Fibroblast of skin of back (primary cell): ENCODE measurements around the gene SLC16A12.
"Not testable (repeated sequence)": the region's sequence is repeated elsewhere in the genome, so short reads cannot be mapped to it uniquely, and the experiment has no call there.

ENCODE experiments used
- DNase-seq: peaks from one replicate; pipeline ENCODE4 v3.0.0-alpha.2; 2013

Gene SLC16A12

GRCh38 chr10:89469517-89469916 lies 65.9 kb downstream of the SLC16A12 start:
- DNase-seq: no peak

DNA sequence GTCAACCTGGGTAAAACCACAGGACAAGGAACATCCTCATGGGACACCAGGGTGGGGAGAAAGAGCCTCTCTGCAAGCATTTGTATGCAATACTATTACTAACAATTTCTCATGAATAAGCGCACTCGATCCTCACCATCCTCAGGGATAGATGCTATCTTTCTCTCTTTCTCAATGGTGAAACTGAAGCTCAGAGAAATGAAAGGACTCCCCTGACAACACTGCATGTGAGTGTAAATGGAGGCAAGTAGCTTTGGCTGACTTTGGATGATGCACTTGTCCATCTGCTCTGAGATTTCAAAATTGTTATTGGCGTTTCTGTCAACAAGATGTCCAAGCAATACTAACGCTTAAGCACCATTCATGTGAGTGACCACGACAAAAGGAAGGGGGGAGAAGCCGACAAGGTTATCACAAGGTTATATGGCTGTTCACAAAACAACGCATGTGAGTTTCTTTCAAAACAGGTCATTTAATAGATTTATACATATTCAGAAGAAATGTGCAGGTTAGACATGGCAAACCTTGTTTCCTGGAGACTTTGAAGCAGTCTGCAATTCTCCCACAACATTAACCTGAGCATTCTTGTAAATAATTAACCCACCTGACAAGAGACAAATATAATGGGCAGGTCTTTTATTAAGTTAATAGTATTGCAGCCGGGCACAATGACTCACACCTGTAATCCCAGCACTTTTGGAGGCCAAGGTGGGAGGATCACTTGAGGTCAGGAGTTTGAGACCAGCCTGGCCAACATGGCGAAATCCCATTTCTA lies 67.0 kb downstream of the SLC16A12 start:
- DNase-seq: no peak

DNA sequence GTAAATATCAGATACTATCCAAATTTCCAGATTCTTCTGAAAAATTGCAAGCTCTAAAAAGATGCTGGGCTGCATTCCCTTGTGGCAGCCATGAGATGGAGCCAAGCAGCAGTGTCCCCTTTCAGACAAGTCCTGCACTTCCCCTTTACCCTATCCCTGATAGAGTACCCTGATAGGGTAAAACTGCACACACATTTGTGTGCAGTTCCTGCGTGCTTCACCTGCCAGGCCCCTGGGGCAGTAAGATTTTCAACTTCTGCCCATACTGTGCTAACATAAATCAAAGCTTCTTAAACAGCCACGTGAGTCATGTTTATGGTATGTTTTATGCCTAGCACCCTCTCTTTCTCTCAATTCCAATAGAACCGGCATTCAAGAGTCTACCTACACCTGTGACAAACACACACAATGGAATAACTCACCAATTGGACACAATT lies 68.8 kb downstream of the SLC16A12 start:
- DNase-seq: peak; percentile 49

- DNase-seq: no peak
Measured at GRCh38 chr10:89465196-89465595, 70.2 kb downstream of the SLC16A12 start.

DNA sequence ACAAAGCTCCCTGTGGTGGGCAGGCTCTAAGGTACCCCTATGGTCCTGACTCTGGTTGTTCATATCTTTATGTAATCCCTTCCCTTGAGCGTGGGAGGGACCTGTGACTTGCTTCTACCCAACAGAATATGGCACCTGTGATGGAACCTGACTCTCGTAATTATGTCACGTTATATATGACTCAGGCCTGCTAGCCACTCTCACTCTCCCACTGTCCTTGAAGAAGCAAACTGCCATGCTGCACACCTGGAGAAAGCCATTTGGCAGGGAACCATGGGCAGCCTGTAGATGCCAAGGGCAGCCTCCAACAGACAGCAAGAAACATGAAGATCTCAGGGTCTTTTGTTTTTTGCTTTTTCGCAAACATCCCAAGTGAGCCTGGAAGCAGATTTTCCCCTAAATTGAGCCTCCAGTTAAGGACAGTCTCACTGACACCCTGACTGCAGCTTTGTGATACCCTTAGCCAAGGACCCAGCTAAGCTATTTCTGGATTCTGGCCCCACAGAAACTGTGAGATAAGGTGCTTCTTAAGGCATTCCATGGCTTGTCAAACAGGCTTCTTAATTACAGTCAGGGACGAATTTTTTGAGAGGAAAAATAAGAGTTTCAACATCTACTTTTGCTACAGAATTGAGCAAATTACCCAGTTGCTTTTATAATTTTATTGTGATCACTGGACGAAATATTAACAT lies 71.4 kb downstream of the SLC16A12 start:
- no peak for DNase-seq

DNA sequence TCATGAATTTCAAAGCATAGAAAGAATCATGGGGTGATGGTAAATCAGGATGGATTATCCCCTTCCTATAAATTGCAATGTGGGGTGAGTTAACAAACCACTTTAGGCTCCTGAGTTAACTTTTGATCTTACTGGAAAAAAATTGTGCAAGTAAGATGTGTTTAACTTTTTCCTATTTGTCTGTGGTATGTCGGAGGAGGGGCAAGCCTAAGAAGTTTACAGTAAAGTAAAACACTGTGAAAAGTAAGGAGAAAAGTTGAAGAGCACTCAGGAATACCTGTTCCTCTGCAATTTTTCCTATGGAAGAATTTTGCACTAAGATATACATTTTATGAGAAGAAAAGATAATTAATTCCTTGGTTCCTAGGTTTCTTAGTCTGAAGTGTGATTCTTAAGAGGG lies 76.6 kb downstream of the SLC16A12 start:
- DNase-seq: peak; percentile 17

GRCh38 chr10:89458291-89458690 lies 77.1 kb downstream of the SLC16A12 start:
- peak; percentile 84 for DNase-seq

DNA sequence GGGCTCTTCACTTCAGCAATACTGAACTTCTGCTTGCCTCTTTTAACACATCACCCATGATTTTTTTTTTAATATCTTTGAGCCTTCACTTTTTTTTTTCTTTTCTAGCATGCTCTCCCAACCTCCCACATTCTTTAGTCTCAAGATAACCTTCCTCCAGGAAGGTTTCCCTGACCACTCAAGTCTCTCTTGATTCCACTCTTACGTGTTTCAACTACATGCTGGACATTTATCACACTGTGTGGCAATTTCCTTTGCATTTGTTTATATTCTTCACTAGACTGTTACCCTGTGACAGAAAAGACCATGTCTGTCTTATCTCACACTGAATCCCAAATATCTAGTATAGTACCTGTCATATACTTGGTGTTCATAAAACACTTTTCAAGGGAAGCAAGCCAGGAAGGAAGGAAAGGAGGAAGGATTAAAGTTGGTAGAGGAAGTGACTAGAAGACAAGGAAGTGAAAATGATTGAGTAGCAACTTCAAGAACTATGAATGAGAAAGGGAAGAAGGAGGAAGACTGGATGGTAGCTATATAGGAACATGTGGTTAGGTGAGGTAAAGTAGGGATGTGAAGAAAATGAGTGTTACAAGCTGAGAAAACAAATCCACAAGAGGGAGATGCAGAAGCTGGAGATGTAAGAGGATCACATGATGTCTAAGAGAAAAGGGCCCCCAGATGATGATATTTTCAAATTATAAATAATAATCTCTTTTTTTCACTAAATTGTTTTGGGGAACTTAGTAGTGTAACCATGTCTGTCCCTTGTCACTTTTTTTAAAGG lies 80.6 kb downstream of the SLC16A12 start:
- DNase-seq: no peak

DNA sequence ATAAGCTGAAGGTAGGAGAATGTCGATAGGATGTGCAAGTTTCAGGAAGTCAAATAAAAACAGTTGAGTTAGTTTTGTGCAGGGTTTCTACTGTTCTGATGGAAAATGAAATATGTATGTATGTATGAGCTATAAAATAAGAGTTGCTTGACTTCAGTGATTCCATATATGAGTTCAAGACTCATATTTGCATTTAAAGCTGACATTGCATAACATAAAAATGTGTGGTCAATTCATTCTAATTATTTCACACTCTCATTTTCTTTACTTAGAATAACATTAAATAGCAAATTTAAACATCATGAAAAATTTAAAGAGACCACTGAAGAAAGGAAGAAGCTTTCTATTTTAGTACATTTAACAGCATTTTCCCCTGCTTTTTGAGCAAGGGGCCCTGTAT lies 83.2 kb downstream of the SLC16A12 start:
- DNase-seq: no peak

- no peak for DNase-seq
Measured at GRCh38 chr10:89450901-89451300, 84.5 kb downstream of the SLC16A12 start.

- not testable (repeated sequence) for DNase-seq
Measured at GRCh38 chr10:89444819-89445218, 90.6 kb downstream of the SLC16A12 start.

DNA sequence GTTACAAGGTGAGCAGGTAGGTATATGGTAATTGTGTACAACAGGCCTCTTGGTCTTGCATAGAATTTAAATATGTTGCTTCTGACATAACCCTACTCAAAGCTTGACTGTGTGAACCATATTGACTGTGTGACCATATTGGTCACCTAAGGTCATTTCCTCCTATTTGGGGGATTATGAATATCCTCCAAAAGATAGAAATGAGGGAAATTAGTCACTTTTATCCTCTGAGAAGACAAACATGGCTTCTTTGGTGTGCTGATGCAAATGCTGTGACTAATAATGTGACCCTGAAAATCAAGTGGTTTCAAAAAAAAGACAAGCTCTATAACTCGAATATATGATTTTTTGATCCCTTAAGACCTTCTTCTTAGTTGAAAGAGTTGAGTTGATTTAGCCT lies 93.1 kb downstream of the SLC16A12 start:
- DNase-seq: no peak

GRCh38 chr10:89440226-89441009 lies 95.0 kb downstream of the SLC16A12 start:
- no peak for DNase-seq

GRCh38 chr10:89438525-89438924 lies 96.9 kb downstream of the SLC16A12 start:
- no peak for DNase-seq

- DNase-seq: peak; percentile 72
Measured at GRCh38 chr10:89431977-89432376, 103.4 kb downstream of the SLC16A12 start.

GRCh38 chr10:89428877-89429276 lies 106.5 kb downstream of the SLC16A12 start:
- no peak for DNase-seq

DNA sequence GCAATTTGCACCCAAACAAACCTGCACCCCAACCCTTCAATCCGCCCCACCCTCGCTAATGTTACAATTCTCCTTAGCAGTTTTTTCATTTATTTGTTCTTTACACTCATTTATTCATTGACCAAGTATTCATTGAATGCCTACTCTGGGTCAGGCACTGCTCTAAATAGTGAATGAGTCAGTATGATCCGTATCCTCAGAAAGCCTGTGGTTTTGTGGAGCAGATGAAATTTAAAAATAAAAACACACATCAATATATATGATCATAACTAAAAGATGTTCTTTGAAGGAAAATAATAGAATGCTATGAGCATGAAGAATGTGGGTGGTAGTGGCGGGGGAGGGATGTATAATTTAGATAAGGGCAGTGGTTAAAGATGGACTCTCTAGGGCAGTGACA lies 107.8 kb downstream of the SLC16A12 start:
- DNase-seq: peak; percentile 90

DNA sequence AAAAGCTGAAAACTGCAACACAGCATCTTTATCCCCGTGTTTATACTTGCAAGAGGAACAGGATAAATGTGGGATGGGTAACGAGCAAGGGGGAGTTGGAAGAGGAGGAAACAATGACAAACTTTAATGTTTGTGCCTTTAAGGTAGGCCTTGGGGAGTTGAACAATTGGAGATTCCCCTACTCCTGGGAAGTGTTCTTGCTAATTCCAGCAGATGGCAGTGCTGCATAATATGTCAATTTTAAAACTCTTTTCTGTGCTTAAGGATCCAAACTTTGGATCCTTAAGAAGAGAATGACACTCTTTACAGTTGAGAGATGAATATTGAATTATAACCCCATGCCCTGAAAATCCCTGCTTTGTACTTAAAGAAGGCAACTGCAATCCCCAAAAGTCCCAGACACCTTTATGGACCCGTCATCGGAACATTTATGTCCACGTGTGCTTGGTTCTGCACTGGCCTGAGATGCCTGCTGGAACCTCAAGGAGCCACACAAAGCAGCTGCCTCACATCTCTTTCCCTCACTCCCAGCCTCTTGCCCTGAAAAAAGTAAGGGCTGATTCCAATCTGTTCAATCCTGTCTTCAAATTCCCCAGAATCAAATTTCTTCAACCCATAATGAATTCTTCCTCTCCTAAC lies 109.0 kb downstream of the SLC16A12 start:
- peak; percentile 68 for DNase-seq

DNA sequence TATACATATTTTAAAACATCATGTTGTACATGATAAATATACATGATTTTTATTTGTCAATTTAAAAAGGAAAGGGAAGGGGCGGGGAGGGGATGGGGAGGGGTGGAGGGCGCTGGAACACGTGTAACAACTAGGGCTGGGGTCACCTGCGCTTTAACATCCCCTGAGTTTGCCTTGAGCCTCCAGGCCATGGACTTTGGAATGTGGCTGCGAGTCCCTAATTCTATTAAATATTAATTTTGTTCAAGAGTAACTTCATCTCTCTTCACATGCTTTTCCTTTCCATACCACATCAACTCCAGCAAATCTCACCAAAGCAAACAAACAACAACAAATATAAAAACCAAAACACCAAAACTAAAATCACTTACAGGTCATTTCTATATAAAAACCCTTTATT lies 110.4 kb downstream of the SLC16A12 start:
- no peak for DNase-seq

DNA sequence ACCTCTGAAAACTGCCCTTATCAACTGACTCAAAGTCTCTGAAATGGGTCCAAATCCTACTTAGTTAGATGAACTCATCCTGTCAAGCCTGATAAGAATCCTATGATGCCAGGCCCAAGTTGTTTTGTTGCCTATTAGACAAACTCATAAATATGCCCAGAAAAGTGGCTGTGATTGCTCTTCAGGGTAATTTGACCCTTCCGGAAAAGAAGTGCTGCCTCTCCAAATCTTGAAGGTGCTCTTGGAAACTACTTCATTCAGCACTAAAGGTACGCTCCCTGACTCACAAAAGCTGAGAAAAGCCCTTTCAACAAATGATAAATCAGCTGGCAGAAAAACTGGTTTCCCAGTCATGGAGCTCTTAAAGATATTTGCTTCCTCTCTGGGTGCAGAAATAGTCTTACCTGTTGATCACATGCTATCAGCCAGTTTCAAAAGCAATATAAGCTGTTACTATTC lies 114.3 kb downstream of the SLC16A12 start:
- no peak for DNase-seq

- peak; percentile 27 for DNase-seq
Measured at GRCh38 chr10:89419548-89419947, 115.8 kb downstream of the SLC16A12 start.

- no peak for DNase-seq
Measured at GRCh38 chr10:89416465-89416864, 118.9 kb downstream of the SLC16A12 start.
